ENCODE results near the gene PRADC1. TPM values are rescaled to one million over a fixed set of nuclear protein-coding genes. Genes with fewer than 3 reads are reported as not detected.

Gene PRADC1
- total and polyA plus RNA-seq, 2 donors (not counting 1 experiment from before 2014, with no cell fraction given), result 2.3 to 4.6 TPM

DNA sequence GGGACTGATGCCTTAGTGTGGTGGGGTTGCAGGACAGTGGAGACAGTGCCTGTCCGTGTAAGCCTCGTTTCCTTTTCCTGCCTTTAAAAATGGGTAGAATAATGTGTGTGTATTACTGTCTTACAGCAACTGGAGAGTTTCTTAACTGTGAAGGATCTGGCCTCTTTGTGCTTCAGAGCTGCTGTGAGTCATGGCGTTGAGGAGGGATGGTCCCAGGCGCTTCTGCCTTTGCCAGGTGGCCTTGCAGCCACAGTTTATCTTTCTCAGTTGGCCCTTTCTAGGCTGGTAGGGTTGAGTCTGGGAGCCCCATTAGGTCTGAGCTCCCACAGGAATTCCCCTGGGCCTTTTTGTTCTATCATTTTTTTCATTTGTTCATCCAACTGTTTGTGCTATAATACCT lies 9.2 kb downstream of the PRADC1 start:
- H3K9me3 ChIP-seq (ENCODE audit: control extremely low read depth in 1 of 3, control insufficient read depth in 2 of 3, insufficient read depth in 1 of 3, low read length in 2 of 3), result no peaks in the 10 kb centered on the region
- Mint-ChIP-seq H3K4me3 (no peak overlapping the region), H3K27ac (no peak overlapping the region), H3K4me1 (no peaks in the 10 kb centered on the region), H3K27me3 (no peaks in the 10 kb centered on the region), H3K9me3 (ENCODE audit: insufficient read depth) (no peaks in the 10 kb centered on the region)
- POLR2A ChIA-PET, result no interaction called here
- H3K4me1 ChIP-seq (ENCODE audit: control insufficient read depth in 2 of 2, insufficient read depth in 2 of 2, low read length in 2 of 2), result no peaks in the 10 kb centered on the region
- H3K79me2 ChIP-seq (ENCODE audit: control insufficient read depth, insufficient read depth, low read length), result no peaks in the 10 kb centered on the region
- no peak overlapping the region for H3K4me2 ChIP-seq (replicated peaks; ENCODE audit: low read depth, low read length, poor library complexity, severe bottlenecking)
- H3K27me3 ChIP-seq (replicated peaks in 1 of 4; ENCODE audit: control extremely low read depth in 1 of 4, control insufficient read depth in 3 of 4, insufficient read depth in 4 of 4, low read length in 3 of 4), result no peaks in the 10 kb centered on the region
- peaks cover 0 to 51% of the 10 kb centered on the region in 2 experiments for H3K36me3 ChIP-seq (replicated peaks in 1 of 2; ENCODE audit: control extremely low read depth in 1 of 2, control insufficient read depth in 1 of 2, extremely low read depth in 1 of 2, insufficient read depth in 2 of 2, low read length in 1 of 2)
- H2AFZ ChIP-seq (ENCODE audit: insufficient read depth, low read depth, low read length, poor library complexity, severe bottlenecking), result no peak overlapping the region
- TF ChIP-seq EZH2 (IDR thresholded peaks at IDR 0.05; ENCODE audit: borderline replicate concordance, insufficient read depth, low read depth, low read length, poor library complexity, severe bottlenecking) (no peak), CTCF (IDR thresholded peaks at IDR 0.05) (no peak)
- H4K20me1 ChIP-seq (ENCODE audit: control insufficient read depth, insufficient read depth, low read length, poor library complexity, severe bottlenecking), result peaks cover under 1% of the 10 kb centered on the region
- intact Hi-C loops (cut with micrococcal nuclease), result no loop called here
- no peak overlapping the region for H3K27ac ChIP-seq (ENCODE audit: low read length in 2 of 2)
- 89% methylated on average over 4 of the region's 4 CpGs for WGBS (ENCODE audit: insufficient coverage)
- no peak overlapping the region for H3K4me3 ChIP-seq (ENCODE audit: control extremely low read depth in 1 of 5, extremely low read depth in 1 of 5, insufficient read depth in 1 of 5, low read depth in 2 of 5, low read length in 4 of 5)
- no peak for ATAC-seq (ENCODE audit: low read depth)
- H3K9ac ChIP-seq (ENCODE audit: low read length), result no peak overlapping the region
- DNase-seq, result no peak
- CTCF ChIA-PET, result interaction anchor here (0.9 to 1.4 kb wide), 2 partner anchors 9 to 12 kb away, joined by 3 to 5 read pairs; partner anchors contain the start of gene PRADC1

DNA sequence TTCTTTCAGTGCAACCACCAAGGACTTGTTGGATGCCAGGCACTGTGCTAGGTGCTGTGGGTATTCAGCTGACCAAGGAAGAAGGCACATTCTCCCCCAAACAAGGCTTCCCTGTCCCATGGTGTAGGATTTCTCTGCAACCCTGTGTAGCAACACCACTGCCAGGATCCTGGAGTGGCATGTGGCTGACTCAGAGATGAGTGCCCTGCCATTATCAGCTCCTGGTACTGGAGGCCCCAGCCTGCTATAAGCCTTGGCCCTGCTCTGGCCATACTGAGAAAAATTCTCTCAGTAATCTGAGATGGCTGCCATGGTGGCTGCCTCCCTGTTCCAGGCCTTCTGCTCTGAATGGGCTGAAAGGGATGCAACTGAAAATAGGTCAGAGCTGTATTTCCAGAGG lies 14.7 kb downstream of the PRADC1 start:
- POLR2A ChIA-PET, result interaction anchor here (1.0 kb wide), 1 partner anchor 15 kb away, joined by 5 read pairs; the partner anchor contains the start of genes CCT7 and PRADC1
- Mint-ChIP-seq H3K4me3 (no peak overlapping the region), H3K4me1 (peaks cover 21% of the 10 kb centered on the region), H3K27me3 (no peaks in the 10 kb centered on the region), H3K27ac (no peak overlapping the region), H3K9me3 (ENCODE audit: insufficient read depth) (no peaks in the 10 kb centered on the region)
- Histone ChIP-seq H3K36me3 (replicated peaks in 1 of 2; ENCODE audit: control extremely low read depth in 1 of 2, control insufficient read depth in 1 of 2, extremely low read depth in 1 of 2, insufficient read depth in 2 of 2, low read length in 1 of 2) (peaks cover 0 to 41% of the 10 kb centered on the region in 2 experiments), H3K4me3 (ENCODE audit: control extremely low read depth in 1 of 5, extremely low read depth in 1 of 5, insufficient read depth in 1 of 5, low read depth in 2 of 5, low read length in 4 of 5) (no peak overlapping the region), H3K9me3 (ENCODE audit: control extremely low read depth in 1 of 3, control insufficient read depth in 2 of 3, insufficient read depth in 1 of 3, low read length in 2 of 3) (no peaks in the 10 kb centered on the region), H3K79me2 (ENCODE audit: control insufficient read depth, insufficient read depth, low read length) (peaks cover 28% of the 10 kb centered on the region), H3K4me1 (ENCODE audit: control insufficient read depth in 2 of 2, insufficient read depth in 2 of 2, low read length in 2 of 2) (peaks cover 10 to 15% of the 10 kb centered on the region in 2 donors), H3K9ac (ENCODE audit: low read length) (no peak overlapping the region), H2AFZ (ENCODE audit: insufficient read depth, low read depth, low read length, poor library complexity, severe bottlenecking) (no peak overlapping the region), H4K20me1 (ENCODE audit: control insufficient read depth, insufficient read depth, low read length, poor library complexity, severe bottlenecking) (peaks cover 10% of the 10 kb centered on the region), H3K27ac (ENCODE audit: low read length in 2 of 2) (no peak overlapping the region), H3K4me2 (replicated peaks; ENCODE audit: low read depth, low read length, poor library complexity, severe bottlenecking) (no peak overlapping the region), H3K27me3 (replicated peaks in 1 of 4; ENCODE audit: control extremely low read depth in 1 of 4, control insufficient read depth in 3 of 4, insufficient read depth in 4 of 4, low read length in 3 of 4) (no peaks in the 10 kb centered on the region)
- CTCF ChIA-PET, result interaction anchor here (0.9 to 1.1 kb wide), 3 partner anchors 9 to 41 kb away, joined by 3 to 4 read pairs (median 4); no protein-coding TSS in a partner anchor
- DNase-seq (no peak), ATAC-seq (ENCODE audit: low read depth) (no peak)
- no peak for TF ChIP-seq CTCF (IDR thresholded peaks at IDR 0.05)
- intact Hi-C loops (cut with micrococcal nuclease), result no loop called here

Measured in B cell (primary cell).